HG02840 (cell line): ENCODE data around the gene CASP6.
"Not testable (repeated sequence)": the region's sequence is repeated elsewhere in the genome, so short reads cannot be mapped to it uniquely, and the experiment has no call there.

Experiments used
- ATAC-seq: cut with Tn5 transposase; IDR thresholded peaks from one replicate; pipeline ENCODE4 v1.9.1; 2021; ENCODE audit warnings: mild to moderate bottlenecking, moderate library complexity, moderate number of reproducible peaks; ENCODE audit not compliant: unreplicated experiment, low FRiP score

The CASP6 gene

DNA sequence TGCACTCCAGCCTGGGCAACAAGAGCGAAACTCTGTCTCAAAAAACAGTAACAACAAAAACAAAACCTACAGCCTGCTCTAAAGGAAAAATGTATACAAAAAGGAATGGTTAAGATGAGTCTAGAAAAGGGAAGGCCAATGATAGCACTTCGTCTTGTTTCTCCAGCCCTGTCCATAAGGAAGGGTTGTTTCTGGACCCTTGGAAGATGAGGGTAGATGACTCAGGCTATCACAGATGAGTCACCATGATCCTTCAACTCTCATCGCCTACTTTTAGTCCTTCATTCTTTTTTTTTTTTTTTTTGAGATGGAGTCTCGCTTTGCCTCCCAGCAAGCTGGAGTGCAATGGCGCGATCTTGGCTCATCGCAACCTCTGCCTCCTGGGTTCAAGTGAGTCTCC is 17.8 kb upstream of the CASP6 start:
- ATAC-seq, result no peak

GRCh38 chr4:109719604-109720003 is 16.4 kb upstream of the CASP6 start:
- ATAC-seq, result no peak

- ATAC-seq, result no peak
Measured at GRCh38 chr4:109718759-109719158, 15.5 kb upstream of the CASP6 start.

DNA sequence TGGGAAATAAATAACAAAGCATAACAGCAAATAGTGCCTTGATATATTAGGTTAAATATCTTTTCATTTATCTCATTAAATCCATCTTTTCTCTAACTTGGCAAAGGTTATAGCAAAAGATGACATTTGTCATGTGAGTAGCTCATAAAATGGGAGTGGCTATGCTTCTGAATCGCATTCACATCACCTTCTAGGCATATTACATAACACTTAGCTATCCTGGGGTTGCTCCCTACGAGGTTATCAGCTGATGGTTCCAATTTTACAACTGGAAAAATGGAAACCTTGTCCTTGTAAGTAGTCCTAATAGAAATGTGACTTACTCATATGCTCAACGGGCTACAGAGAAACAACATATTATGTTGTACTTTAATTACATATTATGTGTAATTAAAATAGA is 10.3 kb upstream of the CASP6 start:
- no peak for ATAC-seq

DNA sequence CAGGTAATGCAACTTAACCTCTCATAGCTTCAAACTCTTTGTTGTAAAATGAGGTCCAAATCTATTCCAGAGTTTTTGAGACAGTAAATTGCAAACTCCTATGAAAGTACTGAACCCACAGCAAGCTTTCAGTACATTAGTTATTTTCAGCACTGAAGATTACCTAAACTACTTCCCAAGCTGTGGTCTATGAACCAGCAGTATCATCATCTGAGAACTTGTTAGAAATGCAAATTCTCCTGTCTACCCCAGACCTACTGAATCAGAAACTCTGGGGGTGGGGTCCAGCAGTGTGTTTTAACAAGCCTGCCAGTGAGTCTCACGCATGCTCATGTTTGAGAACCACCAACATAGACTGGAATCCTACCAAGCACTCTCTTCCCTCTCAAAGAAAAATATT is 5.7 kb upstream of the CASP6 start:
- peak; percentile 90 for ATAC-seq

DNA sequence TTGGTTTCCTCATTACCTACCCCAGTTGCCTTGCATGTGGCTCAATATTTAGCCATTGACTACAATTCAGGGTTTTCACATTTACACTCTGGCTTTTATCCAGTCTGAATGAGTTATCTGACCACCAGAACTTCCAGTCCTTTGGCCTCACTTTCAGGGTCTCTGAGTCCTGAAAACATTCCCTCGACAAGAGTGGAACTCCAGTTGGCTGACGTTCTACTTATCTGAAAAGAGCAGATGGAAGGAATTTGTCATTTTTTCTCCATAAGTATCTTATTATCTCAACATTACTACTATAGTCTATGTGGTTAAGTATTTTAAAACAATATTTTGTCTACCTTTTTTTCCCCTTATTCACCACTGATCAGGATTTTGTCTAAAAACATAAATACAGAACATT is 5.2 kb upstream of the CASP6 start:
- ATAC-seq, result no peak

DNA sequence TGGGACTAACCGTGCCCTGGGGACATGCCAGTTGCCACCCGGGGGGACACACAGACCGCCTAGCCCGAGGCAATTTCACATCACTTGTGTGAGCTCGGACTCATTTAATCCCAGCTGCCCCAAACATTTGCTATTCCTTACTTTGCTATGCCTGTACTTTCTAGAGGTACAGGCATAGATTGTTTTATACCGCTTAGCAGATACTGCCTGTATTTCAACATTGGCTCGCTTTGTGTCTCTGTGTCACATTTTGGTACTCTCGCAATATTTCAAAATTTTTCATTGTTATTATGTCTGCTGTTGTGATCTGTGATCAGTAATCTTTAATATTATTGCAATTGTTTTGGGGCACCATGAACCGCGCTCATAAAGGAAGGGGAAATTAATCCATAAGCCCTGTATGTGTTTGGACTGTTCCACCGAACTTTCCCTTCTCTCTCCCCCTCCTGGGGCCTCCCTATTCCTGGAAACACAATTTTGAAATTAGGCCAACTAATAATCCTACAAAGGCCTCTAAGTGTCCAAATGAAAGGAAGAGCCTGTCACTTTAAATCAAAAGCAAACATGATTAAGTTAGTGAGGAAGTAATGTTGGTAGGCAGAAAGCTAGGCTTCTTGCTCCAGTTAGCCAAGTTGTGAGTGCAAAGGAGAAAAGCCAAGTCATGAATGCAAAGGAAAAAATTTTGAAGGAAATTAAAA is 568 bp upstream of the CASP6 start:
- no peak for ATAC-seq

GRCh38 chr4:109701566-109702410 is 1.5 kb downstream of the CASP6 start:
- ATAC-seq, result no peak

GRCh38 chr4:109699553-109700225 is 3.6 kb downstream of the CASP6 start:
- ATAC-seq, result no peak

DNA sequence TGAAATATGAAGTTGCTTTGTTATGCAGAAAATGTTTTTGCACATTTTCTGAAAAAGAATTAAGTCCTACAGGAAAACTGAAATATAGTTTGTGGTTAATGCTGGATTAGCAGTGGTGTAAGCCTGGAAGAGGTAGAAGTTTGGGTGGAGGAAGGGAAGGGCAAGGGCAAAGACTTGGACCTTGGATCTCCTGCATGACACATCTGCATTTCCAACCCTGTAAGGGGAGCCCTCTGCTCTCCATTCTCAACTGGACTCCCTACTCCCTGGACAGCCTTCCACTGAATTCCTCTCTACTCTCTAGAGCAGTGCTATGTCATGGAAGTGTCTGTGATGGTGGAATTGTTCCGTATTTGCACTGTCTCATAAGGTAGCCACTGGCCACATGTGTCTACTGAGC is 4.6 kb downstream of the CASP6 start:
- no peak for ATAC-seq

GRCh38 chr4:109691411-109691920 is 11.8 kb downstream of the CASP6 start:
- no peak for ATAC-seq

DNA sequence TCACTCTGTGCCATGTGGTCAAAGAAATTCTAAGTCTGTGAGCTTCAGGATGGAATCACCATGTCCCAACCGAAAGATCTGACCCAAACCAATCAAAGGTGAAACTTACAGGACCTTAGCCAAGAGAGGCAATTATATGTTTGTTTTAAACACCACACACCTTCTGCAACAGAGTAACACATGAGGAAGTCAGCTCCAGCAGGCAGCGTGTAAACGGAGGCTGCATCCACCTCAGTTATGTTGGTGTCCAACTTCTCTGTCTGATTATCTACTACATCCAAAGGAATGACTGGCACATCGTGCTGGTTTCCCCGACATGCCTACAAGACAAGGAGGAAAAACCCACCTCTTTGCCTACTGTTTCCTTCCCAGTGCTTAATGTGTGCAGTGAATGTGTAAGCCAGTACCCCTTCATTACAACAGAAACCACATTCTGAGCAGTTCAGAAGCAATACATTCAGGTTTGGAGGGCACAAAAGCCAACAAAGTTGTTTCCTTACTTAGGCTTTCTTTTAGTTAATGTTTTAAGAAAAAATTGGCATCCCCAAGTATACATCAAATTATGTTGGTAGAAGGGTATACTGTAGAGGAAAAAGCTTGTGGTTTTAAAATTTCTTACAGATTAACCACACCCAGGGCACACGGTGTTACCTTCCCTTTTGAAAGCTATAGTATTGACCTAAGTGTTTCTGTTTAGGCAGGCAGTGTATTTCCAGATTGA is 12.4 kb downstream of the CASP6 start:
- ATAC-seq, result peak; percentile 87

DNA sequence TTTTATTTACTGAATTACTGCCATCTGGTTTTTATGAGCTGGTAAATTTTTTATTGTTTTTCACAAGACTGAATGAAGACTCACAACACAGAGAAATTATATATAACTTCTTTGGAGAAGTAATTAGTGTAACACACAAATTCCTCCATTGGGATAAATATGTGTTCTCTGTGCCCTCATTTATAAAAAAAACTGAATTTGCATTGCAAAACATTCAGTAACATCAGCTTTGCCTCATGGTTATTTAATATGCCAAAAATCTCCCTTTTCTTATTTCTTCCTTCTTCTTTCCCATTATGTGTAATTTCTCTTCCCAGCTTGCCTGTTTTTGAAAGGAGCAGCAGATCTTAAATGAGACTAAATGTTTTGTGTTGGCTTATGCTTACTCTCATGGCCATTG is 18.5 kb downstream of the CASP6 start:
- no peak for ATAC-seq

- no peak for ATAC-seq
Measured at GRCh38 chr4:109683621-109684253, 19.5 kb downstream of the CASP6 start.

GRCh38 chr4:109682875-109683274 is 20.4 kb downstream of the CASP6 start:
- ATAC-seq, result no peak

GRCh38 chr4:109678925-109679324 is 24.3 kb downstream of the CASP6 start:
- ATAC-seq, result not testable (repeated sequence)

DNA sequence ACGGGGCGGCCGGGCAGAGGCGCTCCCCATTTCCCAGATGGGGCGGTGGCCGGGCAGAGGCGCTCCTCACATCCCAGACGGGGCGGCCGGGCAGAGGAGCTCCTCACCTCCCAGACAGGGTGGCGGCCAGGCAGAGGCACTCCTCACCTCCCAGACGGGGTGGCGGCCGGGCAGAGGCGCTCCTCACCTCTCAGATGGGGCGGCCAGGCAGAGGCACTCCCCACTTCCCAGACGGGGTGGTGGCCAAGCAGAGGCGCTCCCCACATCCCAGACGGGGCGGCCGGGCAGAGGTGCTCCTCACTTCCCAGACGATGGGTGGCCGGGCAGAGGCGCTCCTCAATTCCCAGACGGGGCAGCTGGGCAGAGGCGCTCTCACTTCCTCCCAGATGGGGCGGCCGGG is 24.8 kb downstream of the CASP6 start:
- not testable (repeated sequence) for ATAC-seq

- no peak for ATAC-seq
Measured at GRCh38 chr4:109676886-109677285, 26.4 kb downstream of the CASP6 start.

GRCh38 chr4:109675843-109676242 is 27.4 kb downstream of the CASP6 start:
- no peak for ATAC-seq

DNA sequence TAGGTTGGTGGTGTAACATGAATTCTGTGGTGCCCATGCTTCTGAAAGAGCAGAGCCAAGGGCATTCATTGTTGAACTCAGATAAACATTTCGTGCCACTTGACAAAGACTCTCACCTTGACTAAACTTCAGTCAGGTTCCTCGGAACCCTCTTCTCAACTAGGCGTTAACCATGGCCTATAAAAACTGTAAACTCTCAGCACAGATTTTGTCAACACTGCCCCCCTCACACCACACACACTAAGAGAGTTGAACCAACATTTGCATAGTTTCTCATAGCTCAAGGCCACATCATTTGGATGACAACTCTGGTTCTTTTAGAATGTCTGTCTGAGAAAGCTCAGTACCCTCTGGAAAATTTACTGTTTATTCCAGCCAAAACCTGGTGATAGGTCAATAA is 28.1 kb downstream of the CASP6 start:
- no peak for ATAC-seq
